Hair follicle dermal papilla cell (primary cell): ENCODE results near the gene BCL2L15. TPM values are rescaled to one million over a fixed set of nuclear protein-coding genes. Genes with fewer than 3 reads are reported as not detected.

Experiments
- total RNA-seq: library from RNA; depleted of rRNA; stranded (reverse); fragments of >200 nt; gene quantifications from 2 replicates; pipeline ENCODE4 v1.2.3, GENCODE V29; 2012

BCL2L15 gene
- 0.12 and 0.16 TPM in 2 replicates for total RNA-seq

DNA sequence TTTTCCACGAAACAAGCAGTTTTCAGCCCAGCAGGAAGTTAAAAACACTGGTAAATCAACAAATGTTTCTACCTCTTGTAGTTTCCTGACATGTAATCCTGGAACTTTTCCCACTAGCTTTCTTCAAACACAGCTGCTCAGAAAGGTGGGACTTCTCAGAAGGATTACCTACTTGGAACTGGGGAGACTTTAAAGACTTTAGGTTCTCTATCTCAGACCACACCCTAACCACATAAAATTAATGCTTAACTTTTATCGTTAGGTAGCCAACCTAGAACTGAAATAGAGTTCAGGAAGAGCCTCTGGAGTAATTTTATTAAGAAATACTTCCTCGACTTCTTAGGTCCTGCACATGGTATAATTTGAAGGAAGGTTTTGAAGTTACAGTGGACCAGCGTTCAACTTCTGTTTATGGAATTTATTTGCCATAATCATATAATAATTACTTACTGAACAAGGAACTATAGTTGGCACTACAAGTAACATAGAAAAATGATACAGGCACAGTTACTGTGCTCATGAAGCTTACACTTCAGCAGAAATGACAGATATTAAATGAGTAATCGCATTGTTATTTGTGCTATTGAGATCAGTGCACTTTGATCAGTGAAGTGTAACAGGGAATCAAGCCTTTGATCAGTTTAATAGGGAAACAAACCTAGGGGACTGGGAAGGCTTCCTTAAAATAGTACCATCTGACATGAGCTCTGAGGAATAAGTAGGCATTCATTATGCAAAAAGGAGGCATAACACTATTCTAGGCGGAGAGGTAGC lies at the start of gene BCL2L15:
Gene BCL2L15, minus strand, starts transcription at position 180 of the 774 bp plus-strand sequence. CDS start 206 bp downstream, outside the sequence.

DNA sequence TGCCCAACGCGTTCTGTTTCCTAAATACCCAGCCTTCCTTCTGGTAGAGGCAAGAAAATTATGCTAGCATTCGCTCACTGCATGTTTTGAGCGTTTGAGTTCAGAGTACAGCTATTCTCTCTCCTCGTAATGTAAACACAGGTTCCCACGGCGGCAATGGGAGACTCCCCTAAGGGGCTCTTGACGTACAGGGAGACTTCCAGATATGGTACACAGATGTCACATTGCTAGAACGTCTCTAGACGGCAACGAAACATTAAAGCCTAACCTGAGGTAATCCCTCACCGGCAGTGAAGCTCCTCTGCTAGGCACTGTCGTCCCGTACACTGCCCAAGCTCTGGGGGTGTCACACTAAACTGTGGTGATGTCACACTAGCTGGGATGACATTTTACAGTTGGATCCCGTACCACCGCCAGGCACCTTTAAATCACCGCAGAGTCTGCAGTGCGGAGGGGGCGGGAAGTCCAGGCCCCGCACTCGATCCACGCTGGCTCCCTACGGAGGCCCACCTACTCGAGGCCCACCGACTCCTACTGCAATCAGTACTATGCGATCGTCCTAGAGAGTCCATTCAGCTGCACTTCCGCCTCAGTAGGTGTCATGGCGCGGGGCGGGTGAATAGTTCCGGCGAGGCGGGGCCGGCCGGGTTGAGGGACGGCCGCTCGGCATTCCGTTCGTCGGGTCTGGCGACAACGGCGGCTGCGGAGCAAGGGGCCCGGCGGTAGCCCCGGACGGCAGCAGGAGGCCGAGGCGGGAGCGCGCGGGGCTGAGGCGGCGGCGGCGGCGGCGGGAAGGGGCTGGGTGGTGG lies 41.8 kb upstream of the BCL2L15 start, which contains the start of gene HIPK1:
Gene HIPK1, plus strand, starts transcription at position 384 of the 809 bp plus-strand sequence.

DNA sequence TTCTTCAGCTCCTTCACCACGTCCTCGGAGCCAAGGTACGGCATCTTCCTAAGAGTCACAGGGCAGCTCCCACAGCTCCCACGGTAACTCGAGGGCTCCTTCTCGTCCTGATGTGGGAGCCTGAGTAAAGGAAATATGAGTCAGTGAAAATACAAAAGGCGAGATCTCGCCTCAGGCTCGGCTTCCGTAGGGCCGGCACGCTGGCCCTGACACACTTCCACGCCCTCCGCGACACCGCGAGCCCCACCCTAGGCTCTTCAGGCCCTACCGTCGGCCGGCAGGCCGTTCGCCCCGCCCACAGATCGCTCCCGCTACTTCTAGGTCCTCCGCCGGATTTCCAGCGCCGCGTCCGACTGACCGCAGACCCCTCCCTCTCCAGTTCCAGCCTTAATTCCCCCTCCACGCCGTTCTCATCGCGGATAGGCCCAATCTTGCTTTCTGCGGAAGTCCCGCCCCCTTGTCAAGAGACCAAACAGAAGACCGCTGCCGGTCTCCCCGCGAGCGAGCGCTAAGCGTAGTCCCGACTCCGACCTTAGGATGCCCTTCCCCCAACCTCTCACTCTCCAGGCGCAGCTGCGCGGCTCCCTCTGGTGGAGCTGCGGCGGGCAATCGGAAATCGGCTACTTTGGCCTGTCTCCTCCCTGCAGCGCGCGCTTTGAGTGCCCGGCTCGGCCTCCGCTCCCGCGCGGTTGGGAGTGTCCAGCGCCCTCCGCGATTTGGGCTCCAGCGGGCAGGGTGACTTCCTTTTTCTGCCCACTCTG lies 17.5 kb upstream of the BCL2L15 start, which contains the start of the genes AP4B1 and DCLRE1B:
Gene AP4B1, minus strand, starts transcription at position 126 of the 761 bp plus-strand sequence. Its CDS starts 82 bp downstream, at position 44.
Gene DCLRE1B, plus strand, starts transcription at position 653 of the 761 bp plus-strand sequence. CDS start 261 bp downstream, outside the sequence.

DNA sequence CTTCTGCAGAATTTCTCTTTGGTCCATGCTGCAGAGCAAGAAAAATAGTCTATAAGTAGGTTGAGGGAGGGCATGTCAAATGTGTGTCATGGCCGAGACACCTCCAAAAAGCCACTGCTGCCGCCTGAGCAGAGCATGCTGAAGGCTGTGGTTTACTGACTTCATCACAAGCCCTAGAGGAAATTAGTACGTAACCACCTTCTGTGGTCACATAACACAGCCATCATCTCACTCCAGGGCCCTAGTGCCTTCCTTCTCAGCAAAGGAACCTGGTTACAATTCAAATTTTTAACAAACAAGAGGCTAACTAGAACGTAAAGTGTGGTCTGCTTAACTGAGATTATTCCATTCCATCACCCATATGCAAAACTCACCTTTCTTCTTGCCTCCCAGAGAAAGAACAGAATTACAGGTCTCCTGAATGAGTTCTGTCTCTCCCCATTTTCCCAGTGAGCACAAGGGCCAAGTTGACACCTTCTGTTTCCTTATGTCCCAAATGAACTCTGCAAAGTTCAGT lies 15.7 kb downstream of the BCL2L15 start, which contains the start of gene PTPN22:
Gene PTPN22, minus strand, starts transcription at position 116 of the 517 bp plus-strand sequence.

Other genes with a start within 250 kb of the BCL2L15 start
- gene PHTF1, start 128.1 kb downstream of the BCL2L15 start, total RNA-seq: 33.9 and 40.1 TPM in 2 replicates
- gene RSBN1, start 75.1 kb downstream of the BCL2L15 start, total RNA-seq: 9.5 and 12.5 TPM in 2 replicates
- gene PTPN22, start 15.9 kb downstream of the BCL2L15 start, total RNA-seq: 1.3 and 1.7 TPM in 2 replicates
- 14.0 and 17.0 TPM in 2 replicates for gene AP4B1, start 17.2 kb upstream of the BCL2L15 start, total RNA-seq
- gene DCLRE1B, start 17.7 kb upstream of the BCL2L15 start, total RNA-seq: 4.4 and 4.9 TPM in 2 replicates
- 33.2 and 36.5 TPM in 2 replicates for gene HIPK1, start 41.7 kb upstream of the BCL2L15 start, total RNA-seq
- 264 TPM in 2 replicates for gene OLFML3, start 91.9 kb upstream of the BCL2L15 start, total RNA-seq